Panc1 (cell line): Measurements from ENCODE around the gene KATNA1. TPM values are rescaled to one million over a fixed set of nuclear protein-coding genes. Genes with fewer than 3 reads are reported as not detected.

Experiments used
- ATAC-seq: fragments of 200-7000 bp; cut with Tn5 transposase; 2 replicates; pipeline ENCODE4 v1.9.1; 2020; ENCODE audit warnings: mild to moderate bottlenecking, moderate library complexity
- BruUV-seq: library from RNA; stranded (reverse); fragments of 400-500 nt; replicated peaks from 2 replicates; lab custom pipeline; 2021; lab: Mats Ljungman, UMichigan
- CTCF ChIA-PET: fragments of 300-600 bp; sonication (Branson Sonifier 250); formaldehyde crosslinking; loops from one replicate; lab custom pipeline; 2022; ENCODE audit warnings: antibody characterized with exemption; lab: Charles Lee
- POLR2A ChIA-PET: fragments of 300-600 bp; sonication (Branson Sonifier 250); formaldehyde crosslinking; loops from one replicate; lab custom pipeline; 2022; ENCODE audit warnings: antibody characterized with exemption; lab: Charles Lee
- DNase-seq: peaks from one replicate; pipeline ENCODE4 v3.0.0-alpha.2; 2010; ENCODE audit warnings: low read depth, low spot score
- H3K27ac ChIP-seq: 2 replicates; pipeline ENCODE4 v1.5.1; 2011; ENCODE audit warnings: mild to moderate bottlenecking, low read length, inconsistent platforms
- H3K27me3 ChIP-seq: fragments of 200-500 bp; sonication (Bioruptor generic); 2 replicates; pipeline ENCODE4 v1.6.0; 2014; ENCODE audit warnings: low read length, inconsistent platforms; ENCODE audit not compliant: control insufficient read depth, insufficient read depth
- H3K36me3 ChIP-seq: fragments of 200-500 bp; sonication (Bioruptor generic); 2 replicates; pipeline ENCODE4 v1.5.1; 2014; ENCODE audit warnings: inconsistent platforms, mild to moderate bottlenecking, low read length, moderate library complexity; ENCODE audit not compliant: control insufficient read depth, insufficient read depth
- H3K4me1 ChIP-seq: 2 replicates; pipeline ENCODE4 v1.5.1; 2011; ENCODE audit warnings: inconsistent platforms, mild to moderate bottlenecking, low read length, moderate library complexity; ENCODE audit not compliant: control insufficient read depth, insufficient read depth
- H3K4me3 ChIP-seq, 2 experiments: 2 replicates each; pipeline ENCODE4 v1.5.1; 2011 to 2012; ENCODE audit warnings: low read depth in 2 of 2, low read length in 2 of 2, mild to moderate bottlenecking in 2 of 2, inconsistent platforms in 1 of 2, moderate library complexity in 1 of 2
- H3K9me3 ChIP-seq: fragments of 200-500 bp; sonication (Bioruptor generic); 2 replicates; pipeline ENCODE4 v1.5.1; 2014; ENCODE audit warnings: low read depth, mild to moderate bottlenecking, inconsistent platforms, low read length, moderate library complexity; ENCODE audit not compliant: control insufficient read depth, insufficient read depth
- POLR2AphosphoS5 ChIP-seq: IDR thresholded peaks from 2 replicates; pipeline ENCODE4 v1.6.1; 2012; ENCODE audit warnings: mild to moderate bottlenecking, low read depth, low read length, moderate library complexity
- SIN3A ChIP-seq: IDR thresholded peaks from 2 replicates; pipeline ENCODE4 v1.6.1; 2012; ENCODE audit warnings: low read depth, mild to moderate bottlenecking, low read length, moderate library complexity, borderline replicate concordance; ENCODE audit not compliant: insufficient read depth
- TCF7L2 ChIP-seq: IDR thresholded peaks from 2 replicates; pipeline ENCODE4 v1.6.1; 2011; ENCODE audit warnings: mild to moderate bottlenecking, low read depth, low read length, inconsistent platforms
- in situ Hi-C: cut with HindIII; loops from 2 replicates; pipeline ENCODE4 v1.10.0; 2016; ENCODE audit warnings: low sequenced_read_pairs, low pct_unique_long_range_greater_than_20kb
- intact Hi-C: fragments of 100-400 bp; cut with micrococcal nuclease; formaldehyde crosslinking; loops from one replicate; pipeline ENCODE4 v1.10.0; 2022; ENCODE audit not compliant: unreplicated experiment
- total RNA-seq: library from RNA; stranded (reverse); gene quantifications from one replicate; pipeline ENCODE4 v1.2.1, GENCODE V29; 2021; ENCODE audit not compliant: unreplicated experiment
- TF ChIP-seq, protein P1 (sequence below): fragments of 450-650 bp; IDR thresholded peaks from 2 replicates; pipeline ENCODE4 v1.5.1; 2017; ENCODE audit warnings: mild to moderate bottlenecking
- TF ChIP-seq, protein P2 (sequence below), 2 experiments: IDR thresholded peaks; 2 replicates each; pipeline ENCODE4 v1.6.1; 2011 to 2012; ENCODE audit warnings: low read depth in 2 of 2, control low read depth in 1 of 2, low read length in 1 of 2, mild to moderate bottlenecking in 1 of 2, moderate library complexity in 1 of 2; ENCODE audit not compliant: insufficient read depth in 1 of 2

The KATNA1 gene
- total RNA-seq, 1 experiment from 2014 or later: 19.7 TPM

DNA sequence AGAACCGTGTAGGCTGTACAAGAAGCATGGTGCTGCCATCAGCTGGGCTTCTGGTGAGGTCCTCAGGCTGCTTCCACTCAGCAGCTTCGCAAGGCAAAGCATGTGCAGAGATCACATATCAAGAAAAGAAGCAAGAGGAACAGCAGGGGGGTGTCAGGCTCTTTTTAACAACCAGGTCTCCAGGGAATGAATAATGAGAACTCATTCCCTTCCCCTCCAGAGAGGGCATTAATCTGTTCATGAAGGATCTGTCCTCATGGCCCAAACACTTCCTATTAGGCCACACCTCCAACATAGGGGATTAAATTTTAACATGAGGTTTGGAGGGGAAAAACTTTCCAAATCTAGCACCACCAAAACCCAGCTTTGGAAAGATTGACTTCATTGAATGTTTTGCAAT, 62.4 kb downstream of the KATNA1 start:
- BruUV-seq: no TSS peak
- TF ChIP-seq, protein P1, sequence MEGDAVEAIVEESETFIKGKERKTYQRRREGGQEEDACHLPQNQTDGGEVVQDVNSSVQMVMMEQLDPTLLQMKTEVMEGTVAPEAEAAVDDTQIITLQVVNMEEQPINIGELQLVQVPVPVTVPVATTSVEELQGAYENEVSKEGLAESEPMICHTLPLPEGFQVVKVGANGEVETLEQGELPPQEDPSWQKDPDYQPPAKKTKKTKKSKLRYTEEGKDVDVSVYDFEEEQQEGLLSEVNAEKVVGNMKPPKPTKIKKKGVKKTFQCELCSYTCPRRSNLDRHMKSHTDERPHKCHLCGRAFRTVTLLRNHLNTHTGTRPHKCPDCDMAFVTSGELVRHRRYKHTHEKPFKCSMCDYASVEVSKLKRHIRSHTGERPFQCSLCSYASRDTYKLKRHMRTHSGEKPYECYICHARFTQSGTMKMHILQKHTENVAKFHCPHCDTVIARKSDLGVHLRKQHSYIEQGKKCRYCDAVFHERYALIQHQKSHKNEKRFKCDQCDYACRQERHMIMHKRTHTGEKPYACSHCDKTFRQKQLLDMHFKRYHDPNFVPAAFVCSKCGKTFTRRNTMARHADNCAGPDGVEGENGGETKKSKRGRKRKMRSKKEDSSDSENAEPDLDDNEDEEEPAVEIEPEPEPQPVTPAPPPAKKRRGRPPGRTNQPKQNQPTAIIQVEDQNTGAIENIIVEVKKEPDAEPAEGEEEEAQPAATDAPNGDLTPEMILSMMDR: no peak
- TF ChIP-seq SIN3A (no peak), POLR2AphosphoS5 (no peak), TCF7L2 (no peak)
- TF ChIP-seq, protein P2, sequence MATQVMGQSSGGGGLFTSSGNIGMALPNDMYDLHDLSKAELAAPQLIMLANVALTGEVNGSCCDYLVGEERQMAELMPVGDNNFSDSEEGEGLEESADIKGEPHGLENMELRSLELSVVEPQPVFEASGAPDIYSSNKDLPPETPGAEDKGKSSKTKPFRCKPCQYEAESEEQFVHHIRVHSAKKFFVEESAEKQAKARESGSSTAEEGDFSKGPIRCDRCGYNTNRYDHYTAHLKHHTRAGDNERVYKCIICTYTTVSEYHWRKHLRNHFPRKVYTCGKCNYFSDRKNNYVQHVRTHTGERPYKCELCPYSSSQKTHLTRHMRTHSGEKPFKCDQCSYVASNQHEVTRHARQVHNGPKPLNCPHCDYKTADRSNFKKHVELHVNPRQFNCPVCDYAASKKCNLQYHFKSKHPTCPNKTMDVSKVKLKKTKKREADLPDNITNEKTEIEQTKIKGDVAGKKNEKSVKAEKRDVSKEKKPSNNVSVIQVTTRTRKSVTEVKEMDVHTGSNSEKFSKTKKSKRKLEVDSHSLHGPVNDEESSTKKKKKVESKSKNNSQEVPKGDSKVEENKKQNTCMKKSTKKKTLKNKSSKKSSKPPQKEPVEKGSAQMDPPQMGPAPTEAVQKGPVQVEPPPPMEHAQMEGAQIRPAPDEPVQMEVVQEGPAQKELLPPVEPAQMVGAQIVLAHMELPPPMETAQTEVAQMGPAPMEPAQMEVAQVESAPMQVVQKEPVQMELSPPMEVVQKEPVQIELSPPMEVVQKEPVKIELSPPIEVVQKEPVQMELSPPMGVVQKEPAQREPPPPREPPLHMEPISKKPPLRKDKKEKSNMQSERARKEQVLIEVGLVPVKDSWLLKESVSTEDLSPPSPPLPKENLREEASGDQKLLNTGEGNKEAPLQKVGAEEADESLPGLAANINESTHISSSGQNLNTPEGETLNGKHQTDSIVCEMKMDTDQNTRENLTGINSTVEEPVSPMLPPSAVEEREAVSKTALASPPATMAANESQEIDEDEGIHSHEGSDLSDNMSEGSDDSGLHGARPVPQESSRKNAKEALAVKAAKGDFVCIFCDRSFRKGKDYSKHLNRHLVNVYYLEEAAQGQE (IDR thresholded peaks at IDR 0.05; ENCODE audit: insufficient read depth in 1 of 2, low read depth in 2 of 2, low read length in 1 of 2): no peak
- peaks cover 2% of the 10 kb centered on the region; the same call in 1 of the 2 replicates for H3K36me3 ChIP-seq
- ATAC-seq: no peak
- intact Hi-C loops (no loop called here), in situ Hi-C loops (no loop called here)
- CTCF ChIA-PET: no interaction called here
- POLR2A ChIA-PET: interaction anchor here (0.5 kb wide), 1 partner anchor 9 kb away, joined by 4 read pairs; no protein-coding TSS in a partner anchor
- no peak overlapping the region for H3K4me3 ChIP-seq
- no peak overlapping the region for H3K27ac ChIP-seq
- no peaks in the 10 kb centered on the region for H3K4me1 ChIP-seq
- DNase-seq: no peak
- no peaks in the 10 kb centered on the region for H3K27me3 ChIP-seq
- no peaks in the 10 kb centered on the region for H3K9me3 ChIP-seq

DNA sequence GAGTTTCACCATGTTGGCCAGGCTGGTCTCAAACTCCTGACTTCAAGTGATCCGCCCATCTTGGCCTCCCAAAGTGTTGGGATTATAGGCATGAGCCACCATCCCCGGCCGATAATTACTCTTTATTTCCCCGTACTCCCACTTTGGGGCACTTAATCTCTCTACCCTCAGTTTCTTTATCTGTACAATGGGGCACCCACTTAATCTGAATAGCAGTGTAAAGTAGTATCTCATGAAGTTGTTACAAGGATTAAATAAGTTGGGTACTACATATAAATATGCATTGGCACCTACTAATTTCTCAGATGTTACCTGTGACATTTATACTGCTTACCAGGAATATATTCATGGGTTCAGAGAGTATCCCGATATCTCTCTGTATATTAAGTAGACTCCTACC, 67.2 kb downstream of the KATNA1 start:
- BruUV-seq: no TSS peak

More for the DNA sequence above, 67.2 kb downstream of the KATNA1 start:
- intact Hi-C loops (no loop called here), in situ Hi-C loops (no loop called here)
- CTCF ChIA-PET: no interaction called here
- POLR2A ChIA-PET: no interaction called here
- Histone ChIP-seq H3K4me1 (no peaks in the 10 kb centered on the region), H3K27ac (no peak overlapping the region), H3K4me3 (no peak overlapping the region), H3K9me3 (no peaks in the 10 kb centered on the region), H3K36me3 (no peaks in the 10 kb centered on the region; the same call in 1 of the 2 replicates), H3K27me3 (no peaks in the 10 kb centered on the region)
- no peak for DNase-seq
- no peak for ATAC-seq
- TF ChIP-seq, protein P1: no peak
- TF ChIP-seq POLR2AphosphoS5 (no peak), TCF7L2 (no peak), SIN3A (no peak)
- TF ChIP-seq, protein P2 (IDR thresholded peaks at IDR 0.05; ENCODE audit: insufficient read depth in 1 of 2, low read depth in 2 of 2, low read length in 1 of 2): no peak
